Pons (tissue), 1 donor: Measurements from ENCODE around the gene VWA7.

ENCODE experiments used
- DNase-seq: peaks from one replicate; pipeline ENCODE4 v3.0.0-alpha.2; 2016; ENCODE audit warnings: low spot score

Gene VWA7

DNA sequence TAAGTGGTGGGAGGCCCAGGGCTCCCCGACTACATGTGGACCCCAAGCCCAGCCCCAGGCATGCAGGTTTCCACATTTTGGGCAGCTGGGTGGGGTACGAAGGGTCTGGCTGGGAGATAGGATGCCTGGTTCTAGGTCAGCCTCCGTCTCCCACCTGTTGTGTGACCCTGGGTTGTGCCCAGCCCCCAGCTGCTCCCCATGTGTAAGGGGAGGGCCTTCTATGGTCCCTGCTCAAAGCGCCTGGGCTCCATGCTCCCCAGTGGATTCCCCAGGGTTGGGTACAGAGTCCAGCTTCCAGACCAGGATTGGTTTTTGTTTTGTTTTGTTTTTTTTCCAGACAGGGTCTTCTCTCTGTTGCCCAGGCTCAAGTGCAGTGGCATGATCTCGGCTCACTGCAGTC is 1.1 kb upstream of the VWA7 start:
- DNase-seq = no peak

DNA sequence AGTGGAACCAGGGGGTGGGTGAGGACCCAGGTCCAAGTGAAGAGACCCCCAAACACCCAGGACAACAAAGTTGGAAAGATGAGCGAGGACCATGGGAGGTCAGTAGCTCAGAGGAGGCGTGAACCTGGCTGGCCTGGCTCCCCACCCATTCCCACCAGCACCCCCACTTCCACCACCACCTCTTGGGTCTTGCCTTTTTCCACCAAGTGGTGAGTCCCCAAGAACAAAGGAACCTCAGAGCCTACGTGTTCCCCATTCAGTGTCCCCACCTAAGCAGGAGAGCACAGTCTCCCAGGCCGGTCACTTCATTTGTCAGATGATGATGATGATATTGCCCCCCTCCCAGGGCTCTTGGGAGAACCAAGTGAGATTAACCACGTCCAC is 531 bp upstream of the VWA7 start:
- DNase-seq = no peak

DNA sequence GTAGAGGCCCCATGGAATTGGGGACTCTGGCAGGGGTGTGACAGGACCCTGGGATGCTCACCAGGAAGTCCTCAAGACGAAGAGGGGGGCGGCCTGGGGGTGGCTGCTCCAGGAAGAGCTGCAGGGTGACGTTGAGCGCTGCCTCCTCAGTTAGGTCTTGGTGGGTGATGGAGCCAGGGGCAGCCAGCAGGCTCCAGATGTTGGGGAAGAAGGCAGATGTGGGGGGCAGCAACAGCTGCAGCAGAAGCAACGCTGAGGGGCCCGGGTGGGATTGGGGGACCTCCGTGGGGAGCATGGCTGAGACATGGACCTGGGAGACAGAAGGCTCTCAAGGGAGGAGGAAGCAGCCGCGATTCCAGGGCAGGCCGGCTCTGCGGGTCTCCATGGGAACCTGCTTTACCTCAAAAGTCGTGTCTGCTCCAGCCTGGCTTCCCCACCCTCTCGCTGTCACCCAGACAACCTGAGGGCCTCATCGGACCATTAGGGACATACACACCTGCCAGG is 591 bp downstream of the VWA7 start:
- DNase-seq = no peak

DNA sequence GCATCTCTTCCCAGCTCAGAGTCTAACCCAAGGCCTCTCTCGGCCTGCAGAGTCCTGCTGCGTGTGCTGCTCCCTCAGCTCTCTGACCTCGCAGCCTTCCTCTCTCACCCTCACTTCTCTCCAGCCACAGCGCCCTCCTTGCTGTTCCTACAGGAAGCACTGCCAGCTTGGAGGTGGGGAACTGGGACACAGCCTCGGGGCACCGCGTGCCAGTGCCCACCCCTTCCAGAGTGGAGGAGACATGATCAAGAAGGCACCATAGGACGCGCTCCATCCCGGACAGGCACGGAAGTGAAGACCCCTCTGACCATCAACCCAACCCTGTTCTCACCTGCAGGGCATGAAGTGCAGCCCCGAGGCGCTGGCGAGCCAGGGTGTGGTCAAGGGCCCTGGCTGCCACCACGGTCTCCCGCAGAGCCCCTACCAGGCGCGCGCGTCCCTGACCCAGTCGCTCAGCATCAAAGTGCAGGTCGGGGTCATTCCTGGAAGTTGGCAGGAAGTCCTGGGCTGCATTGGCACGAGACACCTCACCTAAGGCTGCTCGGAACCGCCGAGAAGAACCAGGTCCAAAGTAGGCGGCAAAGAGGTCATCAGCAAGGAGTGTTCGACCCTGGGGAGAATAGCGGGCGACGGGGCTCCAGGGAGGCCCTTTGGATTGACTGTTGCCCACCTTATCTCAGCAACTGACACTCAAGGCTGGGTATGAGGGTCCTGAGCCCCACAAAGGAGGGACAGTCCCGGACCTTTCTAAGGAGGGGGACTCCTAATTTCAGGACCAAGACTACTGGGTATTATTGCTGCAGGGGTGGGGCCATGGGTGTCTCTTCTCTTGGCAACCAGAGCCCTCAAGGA is 1.3 kb downstream of the VWA7 start:
- no peak for DNase-seq

DNA sequence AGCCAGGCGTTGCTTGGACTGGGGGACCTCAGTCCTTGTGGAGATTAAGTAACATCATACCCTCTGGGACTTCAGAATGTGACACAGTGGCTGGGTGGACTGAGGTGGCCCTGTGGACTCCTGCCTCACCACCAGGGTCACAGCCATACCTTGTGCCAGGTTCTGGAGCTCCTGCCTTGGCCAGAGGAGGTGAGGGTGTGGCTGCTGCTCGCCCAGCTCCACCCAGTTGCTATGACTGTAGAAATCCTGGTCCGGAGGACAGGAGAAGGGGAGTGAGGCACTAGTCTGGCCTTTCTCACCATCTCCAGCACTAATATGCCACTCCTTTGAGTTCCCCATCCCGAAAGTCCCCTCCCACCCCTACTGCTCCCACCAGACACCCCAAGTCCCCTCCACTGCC is 1.9 kb downstream of the VWA7 start:
- DNase-seq = no peak

DNA sequence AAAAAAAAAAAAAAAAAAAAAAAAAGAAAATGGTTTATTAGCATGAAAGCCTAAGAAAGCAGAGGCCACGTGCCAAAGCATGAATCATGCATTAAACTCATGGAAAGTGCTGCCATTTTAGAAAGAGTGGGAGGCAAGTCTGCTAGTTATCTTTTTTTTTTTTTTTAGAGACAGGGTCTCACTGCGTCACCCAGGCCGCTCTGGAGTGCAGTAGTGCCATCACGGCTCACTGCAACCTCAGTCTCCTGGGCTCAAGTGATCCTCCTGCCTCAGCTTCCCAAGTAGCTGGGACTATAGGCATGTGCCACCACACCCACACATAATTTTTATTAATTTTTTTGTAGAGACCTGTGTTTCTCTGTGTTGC is 5.2 kb downstream of the VWA7 start:
- no peak for DNase-seq

DNA sequence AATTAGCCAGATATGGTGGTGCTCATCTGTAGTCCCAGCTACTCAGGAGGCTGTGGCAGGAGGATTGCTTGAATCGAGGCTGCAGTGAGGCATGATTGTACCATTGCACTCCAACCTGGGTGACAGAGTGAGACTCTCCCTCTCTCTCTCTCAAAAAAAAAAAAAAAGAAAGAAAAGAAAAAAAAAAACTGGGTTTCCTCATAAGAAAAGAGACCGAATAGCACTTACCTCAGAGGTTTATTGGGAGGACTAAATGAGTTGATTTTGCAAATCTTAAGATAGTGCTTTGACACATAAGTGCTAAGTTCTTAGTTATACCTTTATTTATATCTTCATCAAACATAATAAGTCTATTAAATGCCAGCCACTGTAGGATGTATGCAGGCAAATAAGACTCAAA is 6.3 kb downstream of the VWA7 start:
- DNase-seq = no peak

DNA sequence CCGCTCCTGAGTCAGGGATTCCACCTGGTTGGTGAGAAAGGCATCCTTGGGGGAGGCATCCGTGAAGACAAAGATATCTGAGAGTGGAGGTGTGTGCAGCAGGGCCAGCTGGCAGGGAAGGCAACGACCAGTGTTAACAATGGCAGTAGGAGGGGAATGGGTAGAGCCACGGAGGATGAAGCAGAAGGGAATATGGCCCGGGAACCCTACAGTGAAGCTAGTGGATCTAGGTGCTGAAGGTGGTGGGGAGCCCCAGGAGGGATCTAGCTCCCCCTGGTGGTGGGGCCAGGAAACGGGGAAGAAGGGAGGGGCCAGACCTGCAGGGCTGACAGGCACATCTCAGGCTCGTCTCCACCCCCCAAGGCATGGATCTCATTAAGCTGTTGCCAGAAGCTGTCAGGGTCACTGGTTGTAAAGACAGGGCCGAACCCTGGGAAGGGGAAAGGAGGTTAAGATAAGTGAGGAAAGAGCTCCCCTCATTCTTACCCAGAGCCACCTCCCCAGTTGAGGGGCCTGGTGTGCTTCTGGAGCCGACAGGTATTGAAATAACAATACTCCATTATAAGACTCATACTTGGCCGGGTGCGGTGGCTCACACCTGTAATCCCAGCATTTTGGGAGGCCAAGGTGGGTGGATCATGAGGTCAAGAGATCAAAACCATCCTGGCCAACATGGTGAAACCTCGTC is 7.3 kb downstream of the VWA7 start:
- no peak for DNase-seq

DNA sequence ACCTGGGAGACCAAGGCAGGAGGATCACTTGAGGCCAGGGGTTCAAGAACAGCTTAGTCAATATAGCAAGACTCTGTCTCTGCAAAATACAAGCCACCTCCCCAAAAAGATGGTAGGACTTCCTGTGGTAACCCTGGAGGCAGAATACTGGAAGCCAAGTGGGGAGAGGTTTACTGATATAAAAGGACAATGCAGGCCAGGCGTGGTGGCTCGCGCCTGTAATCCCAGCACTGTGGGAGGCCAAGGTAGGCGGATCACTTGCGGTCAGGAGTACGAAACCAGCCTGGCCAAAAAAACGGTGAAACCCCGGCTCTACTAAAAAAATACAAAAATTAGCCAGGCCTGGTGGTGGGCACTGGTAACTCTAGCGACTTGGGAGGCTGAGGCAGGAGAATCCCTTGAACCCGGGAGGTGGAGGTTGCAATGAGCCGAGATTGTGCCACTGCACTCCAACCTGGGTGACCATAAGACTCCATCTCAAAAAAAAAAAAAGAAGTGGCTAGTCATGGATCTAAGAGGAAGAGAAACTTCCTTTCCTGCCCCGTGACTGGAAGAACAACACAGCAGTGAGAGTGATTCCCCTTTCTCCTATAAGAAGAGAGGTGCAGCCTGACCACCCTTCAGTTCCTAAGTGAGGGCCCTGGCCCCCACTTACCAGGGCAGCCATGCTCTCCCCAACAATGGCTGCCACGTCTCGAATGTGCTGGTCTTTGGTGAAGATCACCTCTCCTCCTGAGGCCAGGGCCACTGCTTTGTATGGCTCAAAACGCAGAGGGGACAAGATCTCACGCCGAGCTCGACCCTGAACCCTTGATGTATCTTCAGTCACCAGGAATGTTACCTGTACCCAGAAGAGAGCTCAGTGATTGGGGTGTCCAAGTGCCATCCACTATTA is 8.5 kb downstream of the VWA7 start:
- peak; percentile 65 for DNase-seq

DNA sequence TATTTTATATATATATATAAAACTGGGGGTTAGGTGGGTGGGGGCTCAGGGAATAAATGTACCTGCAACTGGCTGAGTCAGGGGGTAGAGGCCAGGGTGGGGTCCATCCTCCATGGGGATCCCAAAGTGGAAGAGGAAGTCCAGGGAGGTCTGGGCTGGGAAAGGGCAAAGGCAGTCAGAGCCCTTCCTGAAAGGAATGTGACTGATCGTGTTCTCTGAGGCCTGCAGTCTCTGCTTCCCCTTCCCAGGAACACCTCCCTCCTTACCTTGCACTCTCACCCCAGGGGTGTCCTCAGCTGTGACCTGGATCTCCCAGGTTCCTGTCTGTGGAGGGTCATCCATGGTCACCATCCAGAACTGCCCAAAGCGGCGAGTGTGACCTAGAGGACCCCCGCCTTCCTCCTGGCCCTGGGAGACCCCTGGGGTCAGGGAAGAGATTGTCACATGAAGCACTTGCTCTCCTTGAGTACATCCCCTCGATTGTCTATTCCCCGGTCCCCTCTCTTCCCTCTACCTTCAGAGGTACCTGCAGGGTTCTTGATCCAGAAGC is 10.0 kb downstream of the VWA7 start:
- no peak for DNase-seq

DNA sequence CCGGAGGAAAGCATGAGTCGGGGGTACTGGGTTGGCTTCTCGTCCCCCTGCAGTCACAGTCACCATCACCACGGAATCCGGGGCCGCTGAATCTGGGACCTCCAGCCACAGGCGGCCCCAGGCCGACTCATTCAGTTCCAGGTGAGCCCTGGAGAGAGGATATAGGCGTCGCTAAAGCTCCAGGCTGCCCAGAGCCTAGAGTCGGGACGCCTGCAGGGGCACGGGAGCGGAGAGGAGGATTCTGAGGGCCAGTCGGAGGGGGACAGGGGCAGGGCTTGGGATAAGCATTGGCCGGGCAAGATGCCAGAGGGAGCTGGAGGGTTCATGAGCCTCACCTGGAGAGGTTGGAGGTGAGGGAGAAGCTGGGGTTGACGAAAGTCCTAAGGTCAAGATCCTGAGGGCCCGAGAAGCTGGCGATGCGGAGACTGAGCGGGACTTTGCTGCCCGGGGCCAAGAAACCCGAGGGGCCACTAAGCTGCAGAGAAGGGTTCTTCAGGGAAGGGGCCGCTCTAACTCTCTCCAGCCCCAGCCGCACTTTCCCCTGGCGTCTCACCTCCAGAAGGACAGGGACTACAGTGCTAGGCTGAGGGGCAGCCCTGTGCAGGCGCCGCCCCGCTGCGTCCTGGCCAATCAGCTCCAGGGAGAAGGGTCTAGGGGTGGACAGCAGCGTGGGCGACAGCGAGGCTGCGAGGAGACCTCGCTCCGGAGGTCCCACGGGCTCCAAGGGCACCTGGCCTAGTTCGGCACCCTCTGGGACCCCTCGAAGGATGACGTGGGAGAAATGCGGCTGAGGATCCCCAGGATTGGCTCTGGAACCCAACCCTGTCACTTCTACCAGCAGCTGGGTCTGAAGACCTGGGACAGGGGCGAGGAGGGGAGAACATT is 11.0 kb downstream of the VWA7 start:
- no peak for DNase-seq

DNA sequence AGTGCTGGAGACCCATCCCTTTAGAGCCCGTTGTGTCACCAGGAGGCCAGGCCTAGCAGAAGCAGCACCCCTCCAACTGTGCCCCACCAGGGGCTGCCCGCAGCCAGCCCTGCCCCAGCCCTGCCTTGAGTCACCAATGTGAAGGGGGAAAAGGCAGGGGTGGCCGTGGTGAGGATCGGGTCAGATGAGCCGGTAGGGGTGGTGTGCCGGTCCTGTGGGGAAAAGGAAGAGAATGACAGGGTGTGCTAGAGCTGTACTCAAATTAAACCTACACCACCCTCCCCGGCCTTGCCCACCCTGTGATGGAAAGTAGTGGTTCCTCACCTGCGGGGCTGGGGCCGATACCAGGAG is 11.6 kb downstream of the VWA7 start:
- no peak for DNase-seq

DNA sequence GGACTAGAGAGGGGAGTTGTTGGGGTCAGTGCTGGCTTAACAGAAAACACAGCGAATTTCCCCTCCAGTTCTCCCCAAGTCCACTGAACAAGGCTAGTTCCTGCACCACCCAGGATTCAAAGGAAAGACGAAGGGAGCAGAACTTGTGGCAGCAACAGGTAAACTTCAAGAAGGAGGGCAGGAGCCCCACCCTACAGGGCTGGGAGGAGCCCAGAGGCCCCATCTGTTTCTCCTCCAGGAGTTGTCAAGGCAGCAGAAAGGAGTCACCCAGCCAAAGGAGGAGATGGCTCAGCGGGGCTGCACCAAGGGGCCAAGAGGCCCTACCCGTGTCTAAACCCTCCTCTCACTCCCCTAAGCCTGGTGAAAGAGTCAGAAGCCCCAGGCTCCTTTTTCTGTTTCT is 12.9 kb downstream of the VWA7 start:
- no peak for DNase-seq

DNA sequence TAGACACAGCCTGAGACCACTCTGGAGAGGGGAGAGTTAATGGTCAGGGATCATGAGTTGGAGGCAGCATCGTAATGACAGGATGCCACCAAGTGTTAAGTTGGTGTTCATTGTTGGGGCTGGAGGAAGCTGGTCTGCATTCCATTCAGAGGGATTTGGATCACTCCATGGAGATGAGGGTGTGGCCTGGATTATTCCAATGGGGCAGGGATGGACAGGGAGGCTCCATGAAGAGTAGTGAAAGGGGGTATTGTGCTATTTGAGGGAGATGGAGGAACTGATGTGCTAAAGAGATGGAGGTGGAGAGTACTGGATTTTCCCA is 13.5 kb downstream of the VWA7 start:
- peak; percentile 16 for DNase-seq

DNA sequence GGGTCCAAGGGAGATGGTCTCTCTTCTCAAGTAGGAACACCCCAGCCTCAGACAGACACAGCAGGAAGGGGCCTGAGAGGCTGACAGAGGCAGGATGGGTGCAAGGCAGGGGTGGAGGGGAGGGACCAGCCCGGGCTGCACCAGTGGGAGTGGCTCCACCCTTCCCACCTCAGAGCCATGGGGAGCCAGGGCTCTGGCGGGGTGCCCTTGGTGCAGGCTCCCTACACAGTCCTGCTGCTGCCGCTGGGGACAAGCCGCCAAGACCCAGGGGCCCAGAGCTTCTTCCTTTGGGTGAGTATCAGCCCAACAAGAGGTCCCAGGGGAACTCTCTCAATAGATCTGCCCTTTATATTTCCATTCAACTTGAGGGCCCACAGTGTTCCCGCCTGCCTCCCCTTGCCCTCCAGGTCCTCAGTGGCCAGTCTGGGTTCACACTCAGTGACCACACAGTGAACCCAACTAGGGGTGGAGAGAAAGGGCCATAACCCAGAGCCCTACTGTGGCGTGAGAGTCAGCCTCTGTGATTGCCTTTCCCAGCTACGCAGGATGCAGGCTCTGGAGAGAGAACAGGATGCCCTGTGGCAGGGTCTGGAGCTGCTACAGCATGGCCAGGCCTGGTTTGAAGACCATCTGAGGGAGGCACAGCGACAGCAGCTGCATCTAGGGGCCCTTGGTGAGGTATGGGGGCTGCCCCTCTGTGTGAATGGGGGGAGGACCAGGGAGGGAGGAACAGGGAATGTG is 14.1 kb downstream of the VWA7 start:
- no peak for DNase-seq

DNA sequence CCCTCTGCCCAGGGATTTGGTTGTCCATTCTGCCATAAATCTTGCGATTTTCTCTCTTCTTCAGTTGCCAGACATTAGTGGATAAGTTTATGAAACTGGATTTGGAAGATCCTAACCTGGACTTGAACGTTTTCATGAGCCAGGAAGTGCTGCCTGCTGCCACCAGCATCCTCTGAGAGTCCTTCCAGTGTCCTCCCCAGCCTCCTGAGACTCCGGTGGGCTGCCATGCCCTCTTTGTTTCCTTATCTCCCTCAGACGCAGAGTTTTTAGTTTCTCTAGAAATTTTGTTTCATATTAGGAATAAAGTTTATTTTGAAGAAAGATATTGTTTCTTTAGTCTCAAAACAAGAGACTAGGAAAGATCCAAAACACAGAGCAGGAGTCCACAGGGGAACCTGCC is 14.8 kb downstream of the VWA7 start, which contains the start of gene SAPCD1:
SAPCD1 (plus strand) TSS at position 301 of the 400 bp plus-strand sequence. CDS start 399 bp downstream, outside the sequence.
- DNase-seq = no peak

DNA sequence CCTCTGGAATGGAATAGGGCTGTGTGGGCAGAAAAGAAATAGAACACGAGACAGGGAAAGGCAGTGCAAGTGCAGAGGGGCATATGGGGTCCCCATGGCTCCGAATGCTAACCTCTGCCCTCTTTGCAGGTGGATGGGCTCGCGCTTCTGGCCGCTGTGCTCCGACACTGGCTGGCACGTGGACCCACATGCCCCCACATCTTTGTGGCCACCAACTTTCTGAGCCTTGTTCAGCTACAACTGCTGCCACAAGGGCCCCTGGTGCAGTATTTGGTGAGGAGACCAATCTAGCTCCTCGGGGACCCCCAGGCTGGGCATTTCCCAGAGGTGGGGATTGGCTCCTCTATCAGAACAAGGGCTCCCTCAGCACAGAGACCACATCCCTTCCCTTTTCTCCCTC is 15.8 kb downstream of the VWA7 start:
- no peak for DNase-seq

DNA sequence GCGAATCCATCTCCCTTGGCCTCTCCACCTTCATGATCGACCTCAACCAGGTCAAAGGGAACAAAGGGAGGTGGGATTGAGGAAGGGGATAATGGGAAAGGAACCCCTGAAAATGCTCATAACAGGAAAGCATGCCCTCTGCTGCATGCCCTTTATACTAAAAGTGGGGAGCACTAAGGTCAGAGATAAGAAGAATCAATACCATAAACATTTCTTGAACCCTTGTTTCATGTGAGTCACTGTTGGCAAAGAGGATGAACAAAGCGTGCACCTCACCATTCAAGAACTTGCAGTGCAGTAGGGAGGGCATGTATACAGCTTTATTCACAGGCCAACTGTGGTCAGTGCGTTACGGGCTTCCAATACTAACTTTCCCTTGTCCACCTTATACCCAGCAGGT is 16.3 kb downstream of the VWA7 start:
- no peak for DNase-seq

DNA sequence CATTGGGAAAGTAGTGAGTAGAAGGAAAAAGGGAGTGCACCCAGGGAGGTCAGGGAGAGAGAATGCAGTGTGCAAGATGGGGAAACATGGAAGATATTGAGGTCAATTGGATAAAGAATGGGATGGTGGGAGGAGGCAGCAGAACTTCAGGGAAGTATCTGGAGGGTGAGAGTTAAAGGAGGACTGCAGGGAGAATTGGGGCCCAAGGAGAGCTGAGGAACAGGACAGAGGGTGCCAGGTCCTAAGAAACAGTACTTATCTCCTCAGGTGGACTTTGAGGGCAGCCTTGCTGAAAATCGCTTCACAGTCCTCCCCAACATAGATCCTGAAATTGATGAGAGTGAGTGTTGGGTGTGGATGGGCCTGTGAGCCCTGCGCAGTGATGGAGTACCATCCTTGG is 18.8 kb downstream of the VWA7 start:
- DNase-seq = no peak

DNA sequence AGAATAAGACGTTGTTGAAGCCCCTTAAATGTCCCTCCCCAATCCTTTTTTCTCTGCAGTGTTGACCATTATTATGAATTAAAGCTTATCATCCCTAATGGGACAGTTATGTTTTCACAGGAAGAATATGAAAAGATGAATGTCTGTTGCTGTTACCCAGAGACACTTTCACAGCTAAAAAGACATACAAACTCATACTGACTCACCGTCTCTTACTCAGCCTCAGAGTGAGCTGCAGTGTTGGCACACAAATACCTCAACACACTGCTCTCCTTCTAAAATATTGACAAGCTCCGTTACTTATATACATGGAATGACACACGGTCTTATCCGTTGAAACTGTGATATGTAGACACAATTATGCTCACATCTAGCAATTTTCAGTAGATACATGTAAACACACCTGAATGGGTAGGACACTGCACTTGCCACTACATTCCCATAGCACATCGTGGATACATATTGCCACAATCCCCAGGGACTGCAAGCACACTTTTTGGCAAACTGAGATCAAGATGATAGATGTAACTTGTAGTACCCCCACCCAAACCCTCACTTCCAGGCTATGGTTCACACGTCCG is 24.3 kb downstream of the VWA7 start:
- DNase-seq = no peak
